ENCODE measurements around the gene NXN.
A peak's percentile ranks its signal among the peaks of the same experiment; 100 is the strongest.
"Not testable (repeated sequence)": the region's sequence is repeated elsewhere in the genome, so short reads cannot be mapped to it uniquely, and the experiment has no call there.

NXN gene

DNA sequence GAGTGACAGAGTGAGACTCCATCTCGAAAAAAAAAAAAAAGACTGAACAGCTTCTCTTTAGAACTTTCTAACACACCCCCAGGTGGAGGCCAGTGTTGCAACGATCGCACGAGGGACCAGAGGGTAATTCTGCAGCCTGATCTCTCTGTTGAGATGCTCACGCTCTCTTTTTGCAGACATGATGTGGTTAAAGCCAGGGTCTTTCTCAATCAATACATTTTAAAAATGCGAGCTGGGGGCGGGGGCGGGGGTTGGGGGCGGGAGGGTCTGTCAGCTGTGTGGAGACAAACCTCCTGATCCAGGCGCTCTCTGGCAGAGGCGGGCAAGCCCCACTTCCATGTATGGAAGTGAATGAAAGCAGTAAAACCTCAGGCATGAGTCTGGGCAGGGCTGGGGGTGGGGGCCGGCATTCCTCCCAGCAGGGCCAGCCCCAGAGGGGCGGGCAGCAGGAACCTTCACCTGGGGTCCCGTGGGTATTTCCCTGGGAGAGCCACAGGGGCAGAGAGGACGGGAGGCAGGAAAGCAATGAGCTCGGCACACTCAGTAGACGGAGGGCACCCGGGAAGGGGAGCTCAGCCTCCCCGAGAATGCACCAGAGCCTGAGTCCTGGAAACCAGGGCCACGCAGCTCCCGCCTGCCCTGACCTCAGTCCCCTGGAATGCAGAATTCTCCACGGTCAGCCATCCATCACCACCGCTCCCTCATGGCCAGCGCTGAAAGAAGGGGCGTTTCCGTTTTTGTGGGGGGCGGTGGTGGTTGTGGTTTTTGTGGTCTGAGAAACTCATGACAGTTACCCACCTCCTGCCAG is 28.0 kb downstream of the NXN start:
- no peak for DNase-seq

DNA sequence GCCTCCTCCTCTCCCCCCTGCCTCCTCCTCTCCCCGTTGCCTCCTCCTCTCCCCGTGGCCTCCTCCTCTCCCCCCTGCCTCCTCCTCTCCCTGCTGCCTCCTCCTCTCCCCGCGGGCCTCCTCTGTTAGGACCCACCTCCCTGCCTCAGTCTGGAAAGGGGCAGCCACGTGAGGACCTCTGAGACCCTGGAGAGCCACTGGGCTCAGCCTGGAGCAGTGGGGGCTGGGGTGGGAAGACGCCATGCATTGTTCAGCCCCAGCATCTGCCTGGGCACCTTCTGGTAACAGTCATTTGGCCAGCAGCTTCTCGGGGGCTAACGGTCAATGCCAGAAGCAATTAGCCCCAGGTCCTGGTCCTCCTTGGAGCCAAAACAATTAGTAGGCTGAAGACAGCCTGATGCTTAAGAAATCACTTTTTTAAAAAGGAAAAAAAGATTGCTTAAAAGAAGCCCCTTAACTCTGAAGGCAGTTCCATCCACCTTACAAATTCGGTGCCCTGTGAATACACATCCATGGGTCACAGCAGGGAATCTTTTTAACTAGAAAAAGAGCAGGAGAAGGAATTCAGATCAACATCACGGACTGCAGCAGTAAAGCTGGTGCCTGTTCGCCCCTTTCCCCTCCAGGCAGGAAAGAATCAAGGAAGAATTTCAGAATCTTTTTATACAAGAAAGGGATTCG is 29.8 kb downstream of the NXN start:
- DNase-seq = no peak

- no peak for DNase-seq
Measured at GRCh38 chr17:948284-948852, 31.2 kb downstream of the NXN start.

- DNase-seq = no peak
Measured at GRCh38 chr17:946510-947236, 32.9 kb downstream of the NXN start.

- no peak for DNase-seq
Measured at GRCh38 chr17:945672-946071, 33.9 kb downstream of the NXN start.

- peak in 1 of 2 experiments; percentile 13 for DNase-seq
Measured at GRCh38 chr17:944266-944826, 35.2 kb downstream of the NXN start.

DNA sequence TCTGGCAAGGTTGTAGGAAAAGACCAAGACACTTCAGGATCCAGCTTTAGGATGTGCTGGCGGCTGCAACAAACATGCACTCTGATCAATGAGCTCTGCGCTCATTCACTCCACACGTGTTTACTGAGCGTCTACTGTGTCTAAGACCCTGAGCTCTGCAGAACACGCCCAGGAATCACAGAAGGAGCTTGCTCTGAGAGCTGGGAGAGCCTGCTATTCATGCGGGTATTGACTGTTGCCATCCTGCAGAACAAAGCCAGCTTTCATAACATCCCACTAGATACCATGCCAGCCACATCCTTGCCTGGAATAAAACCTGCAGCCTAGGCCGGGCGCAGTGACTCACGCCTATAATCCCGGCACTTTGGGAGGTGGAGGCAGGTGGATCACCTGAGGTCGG is 44.1 kb downstream of the NXN start:
- DNase-seq = no peak

GRCh38 chr17:933312-934073 is 46.1 kb downstream of the NXN start:
- DNase-seq = no peak

GRCh38 chr17:930258-930657 is 49.3 kb downstream of the NXN start:
- DNase-seq = no peak

- DNase-seq = no peak
Measured at GRCh38 chr17:929586-929985, 50.0 kb downstream of the NXN start.

DNA sequence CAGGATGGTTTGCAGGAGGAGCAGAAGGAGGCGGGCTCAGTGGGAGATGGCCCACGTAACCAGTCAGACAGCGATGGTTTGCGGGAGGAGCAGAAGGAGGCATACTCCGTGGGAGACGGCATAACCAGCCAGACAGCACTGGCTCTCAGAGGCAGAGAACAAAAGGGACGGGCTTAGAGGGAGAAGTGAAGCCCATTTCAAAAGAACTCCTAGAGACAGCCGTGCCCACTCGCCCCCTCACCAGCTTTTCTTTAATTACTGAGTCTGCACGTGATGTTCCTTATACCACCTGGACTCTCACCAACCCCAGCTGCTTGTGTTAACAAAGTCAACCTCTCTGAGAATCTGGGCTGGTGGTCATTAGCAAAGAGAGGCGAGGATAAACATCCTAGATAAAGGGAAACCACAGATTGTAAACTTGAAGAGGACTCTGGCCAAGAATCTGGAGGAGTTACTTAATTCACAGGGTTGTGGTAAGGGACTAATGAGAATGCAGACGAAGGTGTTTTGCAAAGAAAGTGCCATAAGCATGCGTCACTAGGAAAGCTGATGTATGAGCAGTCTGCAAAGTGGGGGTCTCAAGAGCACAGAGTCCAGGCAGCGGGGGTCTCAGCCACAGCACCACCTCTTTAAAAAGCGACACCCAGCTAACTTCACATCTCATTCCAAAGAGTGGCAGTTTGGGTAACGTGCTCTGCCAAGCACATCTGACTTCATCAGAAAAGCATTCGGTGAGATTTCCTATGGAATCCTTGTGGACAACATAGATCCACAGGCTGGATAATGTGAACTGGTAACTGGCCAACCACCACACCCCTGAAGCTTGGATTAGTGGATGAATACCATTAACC is 51.7 kb downstream of the NXN start:
- DNase-seq = no peak

GRCh38 chr17:925817-926216 is 53.8 kb downstream of the NXN start:
- DNase-seq = no peak

- DNase-seq = no peak
Measured at GRCh38 chr17:924711-925475, 54.7 kb downstream of the NXN start.

DNA sequence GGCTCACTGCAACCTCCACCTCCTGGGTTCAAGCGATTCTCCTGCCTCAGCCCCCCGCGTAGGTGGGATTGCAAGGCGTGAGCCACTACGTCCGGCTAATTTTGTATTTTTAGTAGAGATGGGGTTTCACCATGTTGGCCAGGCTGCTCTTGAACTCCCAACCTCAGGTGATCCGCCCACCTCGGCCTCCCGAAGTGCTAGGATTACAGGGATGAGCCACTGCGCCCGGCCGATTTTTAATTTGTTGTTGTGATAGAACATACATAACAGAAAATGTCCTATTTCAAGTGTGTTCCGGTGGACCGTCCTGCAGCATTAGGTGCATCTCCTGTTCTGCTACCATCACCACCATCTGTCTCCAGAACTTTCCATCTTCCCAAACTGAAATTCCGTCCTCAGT is 55.3 kb downstream of the NXN start:
- not testable (repeated sequence) for DNase-seq

DNA sequence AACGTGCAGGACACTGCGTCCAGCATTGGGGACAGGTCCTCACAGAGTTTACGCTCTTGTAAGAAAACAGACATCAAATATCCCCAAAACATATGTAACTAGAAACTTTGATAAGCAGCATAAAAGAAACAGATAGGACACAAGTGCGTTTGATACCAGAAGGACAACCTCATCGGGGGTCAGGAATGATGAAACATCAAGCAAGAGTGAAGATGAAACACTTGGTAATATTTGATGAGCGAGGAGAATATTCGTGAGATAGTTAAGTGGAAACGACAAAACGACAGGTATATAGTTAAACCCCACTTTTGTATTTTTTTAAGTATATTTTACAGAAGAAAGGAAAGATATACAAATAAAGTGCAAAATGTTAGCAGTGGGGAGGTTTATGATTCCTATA is 55.9 kb downstream of the NXN start:
- DNase-seq = no peak

DNA sequence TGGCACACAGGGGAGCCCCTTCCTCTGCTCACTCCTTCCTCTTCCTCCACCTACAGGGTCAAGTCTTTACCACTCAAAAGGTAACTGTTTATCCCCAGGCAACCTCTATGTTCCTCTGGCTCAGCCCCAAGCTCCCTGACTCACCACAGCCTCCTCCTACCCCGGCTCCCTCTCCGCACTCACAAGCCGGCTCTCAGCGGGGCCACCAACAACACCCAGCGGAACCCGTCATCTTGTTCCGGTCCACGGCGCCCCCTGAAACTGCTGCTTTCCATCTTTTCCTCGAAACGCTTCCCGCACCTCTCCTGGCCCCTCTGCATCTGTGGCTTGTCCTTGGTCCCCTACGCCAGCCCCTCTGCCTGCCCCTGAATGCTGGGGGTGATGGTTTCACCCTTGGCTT is 58.4 kb downstream of the NXN start:
- no peak for DNase-seq

- no peak for DNase-seq
Measured at GRCh38 chr17:920190-920589, 59.4 kb downstream of the NXN start.

DNA sequence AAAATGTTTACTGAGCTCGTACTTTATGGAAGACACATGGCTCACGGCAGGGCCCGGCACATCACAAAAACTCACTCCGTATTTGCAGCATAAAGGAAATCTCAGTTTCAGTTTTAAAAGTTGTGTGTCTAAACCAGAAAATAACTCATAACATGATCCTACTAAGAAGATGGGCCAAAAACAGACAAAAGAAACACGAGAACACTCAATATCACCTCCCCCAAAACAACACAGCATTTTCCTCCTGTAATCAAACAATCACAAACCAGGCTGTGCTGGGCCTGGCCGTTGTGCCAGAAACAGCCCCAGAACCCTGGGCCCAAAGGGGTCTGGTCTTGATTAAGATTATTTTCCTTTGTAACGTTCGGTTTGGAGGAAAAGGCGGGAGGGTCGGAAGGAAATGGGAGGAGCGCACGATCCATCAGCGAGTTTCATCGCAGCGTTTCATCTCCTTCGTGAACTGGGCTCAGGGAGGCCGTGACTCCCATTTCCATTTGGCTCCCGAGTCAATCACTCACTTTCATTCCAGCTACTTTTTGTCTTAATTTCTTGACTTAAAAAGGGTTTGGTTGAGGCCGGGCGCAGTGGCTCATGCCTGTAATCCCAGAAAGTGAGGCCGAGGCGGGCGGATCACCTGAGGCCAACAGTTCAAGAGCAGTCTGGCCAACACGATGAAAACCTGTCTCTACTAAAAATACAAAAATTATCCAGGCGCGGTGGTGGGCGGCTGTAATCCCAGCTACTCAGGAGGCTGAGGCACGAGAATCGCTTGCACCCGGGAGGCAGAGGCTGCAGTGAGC is 61.4 kb downstream of the NXN start:
- no peak for DNase-seq

GRCh38 chr17:917391-917811 is 62.2 kb downstream of the NXN start:
- no peak for DNase-seq

DNA sequence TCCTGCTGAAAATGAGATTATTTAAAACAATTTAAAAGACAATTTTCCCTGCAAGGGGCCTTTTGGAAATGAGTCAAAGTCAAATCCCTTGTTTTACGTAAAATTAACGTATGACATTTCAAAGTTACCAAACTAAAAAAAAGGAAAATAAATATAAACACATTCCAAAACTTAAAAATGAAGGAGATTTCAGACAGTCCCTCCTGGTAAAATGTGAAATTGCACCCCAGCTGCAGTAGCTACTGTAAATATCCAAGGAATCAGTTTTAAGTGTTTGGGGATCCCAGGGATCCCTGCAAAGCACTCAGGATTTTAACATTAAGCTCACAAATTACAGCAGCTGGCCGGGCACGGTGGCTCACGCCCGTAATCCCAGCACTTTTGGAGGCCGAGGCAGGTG is 63.3 kb downstream of the NXN start:
- DNase-seq = no peak
